OCI-LY1 (cell line): Measurements from ENCODE around the gene EGR2.

Experiments used
- CTCF ChIP-seq: fragments of 200-600 bp; sonication (generic), shearing (Covaris generic); IDR thresholded peaks from 2 replicates; pipeline ENCODE4 v1.5.1; 2017; ENCODE audit warnings: mild to moderate bottlenecking, antibody characterized with exemption, low read length, moderate library complexity, mixed read lengths
- EZH2 ChIP-seq: fragments of 200-600 bp; sonication (generic), shearing (Covaris generic); IDR thresholded peaks from 2 replicates; pipeline ENCODE4 v1.8.0; 2017; ENCODE audit warnings: borderline replicate concordance, mixed run types, mild to moderate bottlenecking, antibody characterized with exemption, low read length, moderate library complexity, mixed read lengths

GRCh38 chr10:62810156-62810902 is 5.8 kb downstream of the EGR2 start:
- TF ChIP-seq CTCF (no peak), EZH2 (no peak)
